C4-2B (cell line): ENCODE data around the gene DCAF8L1.
"Not testable (repeated sequence)": the region's sequence is repeated elsewhere in the genome, so short reads cannot be mapped to it uniquely, and the experiment has no call there.

Experiments
- H3K27ac ChIP-seq: fragments of 450-650 bp; 2 replicates; pipeline ENCODE4 v1.5.1; 2017
- ZFX ChIP-seq: fragments of 450-650 bp; IDR thresholded peaks from 2 replicates; pipeline ENCODE4 v1.6.1; 2017
- TF ChIP-seq, protein P1 (sequence below): fragments of 450-650 bp; conservative IDR thresholded peaks from 2 replicates; pipeline ENCODE4 v1.5.1; 2017; ENCODE audit warnings: mild to moderate bottlenecking

Gene DCAF8L1

DNA sequence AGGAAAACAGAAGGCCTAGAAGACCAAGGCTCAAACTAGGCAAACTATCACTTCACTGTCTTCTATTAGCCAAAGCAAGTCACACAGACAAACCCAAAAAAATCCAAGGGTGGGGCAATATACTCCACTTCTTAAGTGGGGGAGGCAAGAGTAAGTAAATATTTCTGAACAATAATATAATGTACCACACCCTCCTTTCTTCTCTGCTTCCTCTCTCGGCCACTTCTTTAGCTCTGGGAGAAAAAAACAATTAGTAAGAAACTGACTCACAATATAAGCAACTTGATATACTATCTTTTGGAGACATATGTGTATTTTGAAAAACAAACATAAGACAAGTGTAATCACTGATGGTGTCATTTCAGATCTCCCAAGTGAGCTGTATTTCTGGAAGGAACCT lies 14.8 kb downstream of the DCAF8L1 start:
- no peak for TF ChIP-seq ZFX
- TF ChIP-seq, protein P1, sequence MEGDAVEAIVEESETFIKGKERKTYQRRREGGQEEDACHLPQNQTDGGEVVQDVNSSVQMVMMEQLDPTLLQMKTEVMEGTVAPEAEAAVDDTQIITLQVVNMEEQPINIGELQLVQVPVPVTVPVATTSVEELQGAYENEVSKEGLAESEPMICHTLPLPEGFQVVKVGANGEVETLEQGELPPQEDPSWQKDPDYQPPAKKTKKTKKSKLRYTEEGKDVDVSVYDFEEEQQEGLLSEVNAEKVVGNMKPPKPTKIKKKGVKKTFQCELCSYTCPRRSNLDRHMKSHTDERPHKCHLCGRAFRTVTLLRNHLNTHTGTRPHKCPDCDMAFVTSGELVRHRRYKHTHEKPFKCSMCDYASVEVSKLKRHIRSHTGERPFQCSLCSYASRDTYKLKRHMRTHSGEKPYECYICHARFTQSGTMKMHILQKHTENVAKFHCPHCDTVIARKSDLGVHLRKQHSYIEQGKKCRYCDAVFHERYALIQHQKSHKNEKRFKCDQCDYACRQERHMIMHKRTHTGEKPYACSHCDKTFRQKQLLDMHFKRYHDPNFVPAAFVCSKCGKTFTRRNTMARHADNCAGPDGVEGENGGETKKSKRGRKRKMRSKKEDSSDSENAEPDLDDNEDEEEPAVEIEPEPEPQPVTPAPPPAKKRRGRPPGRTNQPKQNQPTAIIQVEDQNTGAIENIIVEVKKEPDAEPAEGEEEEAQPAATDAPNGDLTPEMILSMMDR: no peak
- no peak overlapping the region for H3K27ac ChIP-seq

DNA sequence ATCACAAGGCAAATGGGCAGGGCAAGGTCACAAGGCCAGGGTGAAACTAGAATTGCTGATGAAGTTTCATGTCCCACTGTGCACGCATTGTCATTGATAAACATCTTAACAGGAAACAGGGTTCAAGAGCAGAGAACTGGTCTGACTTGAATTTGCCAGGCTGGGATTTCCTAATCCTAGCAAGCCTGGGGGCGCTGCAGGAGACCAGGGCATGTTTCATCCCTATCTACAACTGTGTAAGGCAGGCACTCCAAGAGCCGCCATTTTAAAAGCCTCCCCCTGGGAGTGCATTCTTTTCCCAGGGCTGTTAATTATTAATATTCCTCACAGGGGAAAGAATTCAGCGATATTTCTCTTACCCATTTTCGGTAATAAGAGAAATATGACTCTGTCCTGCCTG lies 15.9 kb downstream of the DCAF8L1 start:
- not testable (repeated sequence) for H3K27ac ChIP-seq

DNA sequence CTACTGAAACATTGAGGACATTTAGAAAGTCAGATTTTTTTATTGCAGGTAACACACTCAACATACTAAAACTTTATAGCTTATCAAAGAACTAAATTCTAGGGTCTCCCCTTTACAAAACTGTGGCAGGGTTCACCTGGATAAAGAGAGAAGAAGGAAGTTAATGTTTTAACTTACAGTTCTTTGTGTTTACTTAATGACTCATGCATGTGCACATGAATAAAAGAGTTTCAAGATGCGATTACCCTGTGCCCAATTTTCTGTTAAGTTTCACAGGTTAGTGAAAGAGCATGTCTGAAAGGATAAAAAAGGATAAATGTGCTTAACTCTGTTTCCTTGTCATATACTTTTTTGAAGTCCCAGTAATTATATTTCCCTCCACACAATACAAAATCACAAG lies 16.8 kb downstream of the DCAF8L1 start:
- TF ChIP-seq ZFX: no peak
- TF ChIP-seq, protein P1: no peak

DNA sequence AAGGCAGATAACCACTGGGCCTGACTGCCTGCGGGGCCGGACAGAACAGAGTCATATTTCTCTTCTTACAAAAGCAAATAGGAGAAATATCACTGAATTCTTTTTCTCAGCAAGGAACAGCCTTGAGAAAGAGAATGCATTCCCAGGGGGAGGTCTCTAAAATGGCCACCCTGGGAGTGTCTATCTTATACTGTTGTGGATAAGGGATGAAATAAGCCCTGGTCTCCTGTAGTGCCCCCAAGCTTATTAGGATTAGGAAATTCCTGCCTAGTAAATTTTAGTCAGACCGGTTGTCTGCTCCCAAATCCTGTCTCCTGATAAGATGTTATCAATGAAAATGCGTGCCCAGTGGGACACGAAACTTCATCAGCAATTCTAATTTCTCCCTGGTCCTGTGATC lies 20.8 kb downstream of the DCAF8L1 start:
- not testable (repeated sequence) for H3K27ac ChIP-seq

More for the DNA sequence above, 16.8 kb downstream of the DCAF8L1 start:
- H3K27ac ChIP-seq: no peak overlapping the region

DNA sequence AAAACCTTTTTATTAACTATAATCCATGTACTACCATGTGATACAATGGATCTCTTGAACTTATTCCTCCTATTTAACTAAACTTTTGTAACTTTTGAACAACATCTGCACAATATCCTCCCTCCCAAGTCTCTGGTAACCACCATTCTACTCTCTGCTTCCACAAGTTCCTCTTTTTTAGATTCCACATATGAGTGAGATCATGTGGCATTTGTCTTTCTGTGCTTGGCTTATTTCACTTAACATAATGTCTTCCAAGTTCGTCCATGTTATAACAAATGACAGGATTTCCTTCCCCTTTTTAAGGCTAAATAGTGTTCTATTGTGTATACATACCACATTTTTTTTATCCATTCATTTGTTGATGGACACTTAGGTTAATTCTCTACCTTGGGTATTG lies 28.1 kb downstream of the DCAF8L1 start:
- no peak for TF ChIP-seq ZFX
- TF ChIP-seq, protein P1: no peak
- no peak overlapping the region for H3K27ac ChIP-seq

DNA sequence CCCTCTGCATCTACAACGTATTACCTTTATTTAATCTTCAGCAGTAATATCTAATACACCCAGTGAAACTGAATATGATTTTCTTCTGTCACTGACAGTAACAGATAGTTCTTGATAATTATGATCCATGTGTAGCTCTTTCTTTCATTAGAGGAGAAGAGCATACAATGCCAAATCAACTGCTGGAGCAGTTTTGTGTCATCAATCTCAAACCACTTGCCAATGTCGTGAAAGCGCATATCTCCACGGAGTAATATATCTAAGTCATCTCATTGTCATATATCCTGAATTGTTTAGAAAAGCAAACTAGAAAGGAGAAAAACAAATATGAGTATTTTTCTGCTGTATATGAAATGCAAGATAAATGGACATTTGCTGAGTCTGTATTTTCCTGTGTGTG lies 47.9 kb downstream of the DCAF8L1 start:
- no peak overlapping the region for H3K27ac ChIP-seq
- TF ChIP-seq, protein P1: no peak
- TF ChIP-seq ZFX: no peak
